HuH-7.5 (cell line): ENCODE results near the gene PSG4.
"Not testable (repeated sequence)": the region's sequence is repeated elsewhere in the genome, so short reads cannot be mapped to it uniquely, and the experiment has no call there.

Source experiments
- DNase-seq: peaks from one replicate; pipeline ENCODE4 v3.0.0; 2011; ENCODE audit warnings: low spot score

PSG4 gene

DNA sequence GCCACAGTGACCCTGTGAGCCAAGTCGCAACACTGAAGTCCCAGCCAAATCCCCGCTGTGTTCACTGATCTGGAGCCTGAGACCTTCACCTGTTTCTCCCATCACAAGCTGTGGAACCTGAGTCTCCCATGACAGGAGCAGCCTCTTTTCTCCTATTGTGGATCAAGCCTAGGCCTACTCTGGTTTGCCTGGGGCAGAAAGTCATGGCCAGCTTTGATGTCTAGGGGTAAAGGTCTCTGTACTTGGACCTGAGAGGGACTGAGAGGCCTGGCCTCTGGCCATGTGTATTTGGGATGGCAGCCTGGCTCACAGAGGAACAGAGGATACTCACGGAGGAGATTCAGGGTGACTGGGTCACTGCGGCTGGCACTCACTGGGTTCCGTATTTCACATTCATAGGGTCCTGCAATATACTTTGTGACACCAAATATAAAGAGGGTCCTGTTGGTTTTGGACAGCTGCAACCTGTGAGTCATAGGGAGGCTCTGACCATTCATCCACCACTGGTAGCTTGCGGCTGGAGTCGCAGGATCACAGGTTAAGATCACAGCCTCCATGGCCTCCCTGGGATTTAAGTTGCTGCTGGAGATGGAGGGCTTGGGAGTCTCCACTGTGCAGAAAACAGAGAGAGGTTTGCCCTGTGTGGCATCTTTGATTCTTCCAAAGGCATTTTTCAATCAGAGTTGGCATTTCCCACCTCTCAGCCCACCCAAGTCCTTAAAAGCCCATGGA is 7.6 kb downstream of the PSG4 start:
- DNase-seq, result not testable (repeated sequence)

DNA sequence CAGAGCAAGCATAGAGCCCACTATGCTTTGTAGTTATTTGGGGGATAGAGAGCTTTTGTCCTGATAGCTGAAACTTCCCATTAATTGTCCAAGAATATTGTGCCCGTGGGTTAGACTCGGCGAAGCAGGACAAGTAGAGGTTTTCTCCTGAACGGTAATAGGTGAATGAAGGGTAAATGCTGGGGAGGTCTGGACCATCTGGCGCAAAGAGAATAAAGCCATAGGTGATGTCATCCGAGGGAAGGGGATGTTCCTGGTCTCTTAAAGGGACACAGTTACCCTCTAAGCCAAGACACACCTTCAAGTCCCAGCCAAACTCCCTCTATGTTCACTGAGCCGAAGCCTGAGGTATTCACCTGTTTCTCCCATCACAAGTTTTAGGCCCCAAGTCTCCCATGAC is 11.0 kb downstream of the PSG4 start:
- not testable (repeated sequence) for DNase-seq

DNA sequence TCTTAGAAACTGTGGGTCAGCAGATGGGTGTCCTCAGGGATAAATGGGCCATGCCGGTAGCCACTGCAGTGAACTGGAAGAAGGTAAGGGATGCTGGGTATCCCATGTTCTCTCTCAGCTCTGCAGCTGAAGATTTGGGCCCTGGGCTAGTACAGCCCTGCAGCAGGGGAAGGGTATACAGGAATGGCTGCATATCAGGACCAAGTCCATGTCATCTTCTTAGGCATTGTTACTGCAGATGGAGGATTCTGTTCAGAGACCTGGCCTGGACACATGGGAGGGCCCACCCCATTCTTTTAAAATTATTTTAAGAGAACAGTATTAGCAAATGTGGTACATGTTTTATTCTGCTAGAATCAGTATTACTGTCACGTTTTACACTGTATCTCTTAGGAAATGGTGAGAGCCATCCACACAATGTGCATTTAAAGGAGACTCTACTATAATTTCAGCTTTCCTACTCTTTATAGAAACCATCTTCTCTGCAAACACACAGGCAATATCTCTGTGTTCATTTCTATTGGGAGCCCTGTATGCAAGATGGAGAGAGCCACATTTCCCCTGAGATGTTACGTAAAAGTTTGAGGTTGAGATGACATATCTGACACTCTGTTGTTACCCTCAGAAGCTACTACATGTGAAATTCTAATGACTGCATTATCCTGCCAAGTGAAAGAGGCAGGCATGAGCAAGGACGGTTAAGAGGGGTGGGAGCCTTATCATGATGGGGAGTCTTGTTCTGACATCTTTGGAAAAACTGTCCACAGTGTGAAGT is 12.9 kb downstream of the PSG4 start:
- DNase-seq, result not testable (repeated sequence)

DNA sequence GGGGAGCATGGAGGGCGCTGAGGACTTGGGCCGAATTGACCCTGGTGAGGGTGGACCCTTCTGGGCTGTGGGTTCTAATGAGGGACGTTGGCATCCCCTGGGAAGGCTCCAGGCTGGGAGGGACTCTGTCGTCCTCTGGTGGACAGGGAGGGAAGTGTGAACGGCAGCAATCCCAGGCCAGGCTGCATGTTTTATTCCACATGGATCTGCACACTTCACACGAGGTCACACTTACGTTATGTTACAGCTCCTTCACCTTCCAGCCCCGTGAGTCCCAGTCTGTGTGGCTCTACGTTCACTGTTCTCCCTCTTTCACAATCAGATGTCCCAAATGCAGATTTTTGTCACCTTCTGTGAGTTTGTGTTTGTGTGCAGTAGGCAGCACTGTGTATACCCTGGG is 17.3 kb downstream of the PSG4 start:
- DNase-seq, result not testable (repeated sequence)

DNA sequence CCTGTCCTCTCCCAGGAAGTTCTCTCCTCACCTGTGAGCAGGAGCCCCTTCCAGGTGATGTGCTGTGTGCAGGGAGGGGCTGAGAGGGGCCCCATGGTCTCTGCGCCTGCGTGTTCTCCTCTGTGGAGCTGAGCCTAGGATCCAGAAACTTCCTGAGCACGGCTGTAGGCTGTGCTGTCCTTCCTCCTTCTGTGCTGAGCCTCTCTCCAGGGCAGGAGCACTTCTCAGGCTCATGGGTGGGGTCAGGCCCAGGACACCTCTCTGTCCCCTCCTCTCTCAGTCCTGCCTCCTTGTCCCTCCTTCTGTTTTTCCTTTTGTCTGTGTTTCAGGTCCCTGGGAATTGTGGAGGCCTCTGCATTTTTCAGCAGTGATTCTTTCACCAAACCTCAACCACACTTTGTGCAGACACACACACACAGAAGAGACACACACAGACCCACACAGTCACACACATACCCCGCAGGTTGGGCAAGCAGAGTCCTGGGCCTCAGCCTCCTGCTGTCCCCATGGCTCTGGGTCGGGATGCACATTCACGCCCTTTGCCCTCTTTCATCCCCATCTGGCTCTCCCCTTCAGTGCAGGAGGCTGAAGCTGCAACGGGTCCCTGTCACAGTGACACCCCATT is 19.0 kb downstream of the PSG4 start, which contains the start of gene PSG5:
Gene PSG5 (minus strand): TSS at position 226 of the 625 bp plus-strand sequence. CDS start 131 bp downstream, at position 95.
- not testable (repeated sequence) for DNase-seq

DNA sequence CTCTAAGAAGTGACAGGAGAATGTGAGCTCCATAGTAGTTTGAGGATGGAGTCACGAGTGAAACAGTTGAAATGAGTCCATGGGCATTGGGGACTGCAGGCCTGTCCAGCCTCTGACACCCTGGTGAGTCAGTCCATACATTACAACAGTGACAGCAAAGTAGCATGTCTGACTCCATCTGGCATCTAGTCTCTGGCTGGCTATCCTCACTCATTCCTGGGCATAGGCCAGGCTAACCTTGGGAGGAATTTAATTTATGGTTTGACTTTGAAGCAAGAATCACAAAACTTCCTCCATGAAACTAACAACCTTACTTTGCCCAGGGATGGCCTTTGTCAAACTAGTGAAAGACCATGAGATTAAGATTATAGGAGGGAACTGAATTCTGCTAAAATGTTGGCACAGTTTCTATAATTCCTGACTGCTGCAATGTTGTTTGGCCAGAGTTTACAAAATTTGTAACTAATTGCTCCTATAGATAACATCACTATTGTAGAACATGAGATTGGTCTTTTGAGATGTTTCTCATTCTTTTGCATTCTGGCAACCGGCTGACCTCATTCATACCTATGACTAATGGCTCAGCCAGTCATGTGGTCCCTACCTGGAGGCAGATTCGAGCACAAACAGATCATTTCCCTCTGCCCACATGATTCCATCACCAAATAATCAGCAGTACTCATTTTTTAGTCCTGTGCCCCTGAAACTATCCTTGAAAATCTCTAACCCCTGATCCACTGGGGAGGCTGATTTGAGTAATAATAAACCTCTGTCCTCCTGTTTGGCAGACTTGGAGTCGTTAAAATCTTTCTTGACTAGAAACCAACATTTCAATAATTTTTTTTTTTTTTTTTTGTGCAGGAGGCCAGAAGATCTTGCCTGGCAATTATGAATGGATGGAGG is 23.3 kb downstream of the PSG4 start:
- not testable (repeated sequence) for DNase-seq

DNA sequence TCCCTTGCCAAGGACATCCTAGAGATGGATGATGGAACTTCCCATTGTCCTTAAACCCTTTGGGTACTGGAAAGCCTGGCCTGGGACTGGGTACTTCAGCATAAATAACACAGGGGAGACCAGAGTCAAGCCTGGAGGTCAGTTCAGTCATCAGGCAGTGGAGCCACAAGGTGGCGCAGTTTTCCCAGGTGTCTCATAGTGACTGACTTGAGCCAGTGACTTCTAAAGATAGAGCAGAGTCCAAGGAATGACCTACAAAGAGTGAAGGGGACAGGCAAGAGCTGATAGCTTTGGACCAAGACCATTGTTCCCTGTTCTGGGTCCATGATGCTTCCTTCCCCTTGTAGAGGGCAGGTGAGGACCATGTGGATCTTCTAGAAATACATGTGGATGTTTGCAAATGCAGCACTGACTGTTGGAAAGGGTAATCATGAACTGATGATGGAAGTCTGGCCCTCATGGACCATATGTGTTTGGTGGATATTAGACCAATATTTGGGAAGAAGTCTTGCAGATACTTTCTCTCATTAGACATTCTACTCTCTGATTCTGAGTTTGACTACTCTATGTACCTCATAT is 25.8 kb downstream of the PSG4 start:
- DNase-seq, result not testable (repeated sequence)

DNA sequence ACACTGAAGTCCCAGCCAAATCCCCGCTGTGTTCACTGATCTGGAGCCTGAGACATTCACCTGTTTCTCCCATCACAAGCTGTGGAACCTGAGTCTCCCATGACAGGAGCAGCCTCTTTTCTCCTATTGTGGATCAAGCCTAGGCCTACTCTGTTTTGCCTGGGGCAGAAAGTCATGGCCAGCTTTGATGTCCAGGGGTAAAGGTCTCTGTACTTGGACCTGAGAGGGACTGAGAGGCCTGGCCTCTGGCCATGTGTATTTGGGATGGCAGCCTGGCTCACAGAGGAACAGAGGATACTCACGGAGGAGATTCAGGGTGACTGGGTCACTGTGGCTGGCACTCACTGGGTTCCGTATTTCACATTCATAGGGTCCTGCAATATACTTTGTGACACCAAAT is 26.9 kb downstream of the PSG4 start:
- not testable (repeated sequence) for DNase-seq

DNA sequence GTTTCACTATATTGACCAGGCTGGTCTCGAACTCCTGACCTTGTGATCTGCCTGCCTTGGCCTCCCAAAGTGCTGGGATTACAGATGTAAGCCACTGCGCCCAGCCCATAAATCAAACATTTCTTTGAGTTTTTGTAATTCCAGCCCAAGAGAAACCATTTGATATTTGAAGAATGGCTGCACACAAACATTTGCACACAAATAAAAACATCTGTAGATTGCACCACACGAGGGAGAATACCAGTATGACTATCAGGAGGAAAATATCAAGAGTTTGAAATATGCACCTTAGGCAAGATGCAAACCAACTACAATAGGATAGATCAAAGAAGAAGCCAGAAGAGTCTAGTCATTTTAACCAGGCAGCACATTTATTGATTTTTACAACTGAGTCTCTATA is 39.5 kb downstream of the PSG4 start:
- not testable (repeated sequence) for DNase-seq

DNA sequence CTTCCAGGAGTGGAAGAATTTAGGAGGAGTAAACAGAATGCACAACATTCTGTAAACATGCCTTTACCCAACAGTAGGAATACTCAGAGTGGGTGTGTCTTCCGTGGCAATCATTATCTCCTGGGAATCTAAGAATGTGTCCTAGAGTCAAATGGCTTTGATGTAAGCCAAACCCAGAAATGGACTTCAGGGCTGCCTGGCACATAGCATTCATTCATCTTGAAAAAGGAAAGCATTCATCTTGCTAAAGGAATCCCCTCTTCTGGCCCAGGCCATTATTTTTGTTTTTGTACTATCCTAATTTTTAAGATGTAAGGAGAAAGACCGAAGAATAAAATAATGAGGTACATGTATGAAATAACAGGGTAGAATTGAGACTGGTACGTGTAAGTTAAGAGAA is 42.3 kb downstream of the PSG4 start:
- DNase-seq, result not testable (repeated sequence)

DNA sequence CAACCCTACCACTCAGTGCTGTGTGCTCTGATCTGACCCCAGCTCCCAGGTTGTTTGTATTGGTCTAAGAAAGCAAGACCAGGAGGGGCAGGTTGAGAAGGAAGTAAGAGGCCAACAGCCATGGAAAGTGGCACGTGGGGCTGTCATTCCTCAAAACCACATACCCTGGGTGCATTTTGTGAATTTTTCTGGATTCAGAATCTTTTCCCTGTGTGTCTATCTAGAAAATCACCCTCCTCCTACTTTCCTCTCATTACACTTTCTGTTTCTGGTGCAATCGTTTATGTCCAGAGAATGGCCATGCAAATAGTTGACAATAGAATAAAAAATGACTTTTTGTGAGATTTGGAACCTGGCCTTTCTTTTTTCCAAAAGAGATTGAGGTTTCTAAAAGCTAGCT is 43.2 kb downstream of the PSG4 start:
- DNase-seq, result not testable (repeated sequence)

DNA sequence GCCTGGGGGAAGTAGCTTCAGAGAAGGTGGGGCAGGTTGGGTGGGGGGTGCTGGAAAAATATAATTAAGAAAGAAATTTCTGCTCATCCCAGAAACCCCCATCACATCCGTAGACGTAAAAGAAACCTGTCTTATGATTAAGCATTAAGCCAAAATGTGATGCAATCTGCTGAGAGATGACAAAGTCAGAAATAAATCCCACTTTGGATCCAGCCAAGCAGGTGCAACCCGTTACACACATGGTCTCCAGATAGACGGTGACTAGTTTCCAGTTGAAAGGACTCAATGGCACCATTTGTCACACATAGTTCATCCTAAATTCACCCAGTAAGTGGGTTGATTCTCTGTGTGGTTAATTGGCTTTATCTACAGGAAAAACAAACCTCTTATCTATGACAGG is 53.2 kb downstream of the PSG4 start:
- DNase-seq, result no peak

DNA sequence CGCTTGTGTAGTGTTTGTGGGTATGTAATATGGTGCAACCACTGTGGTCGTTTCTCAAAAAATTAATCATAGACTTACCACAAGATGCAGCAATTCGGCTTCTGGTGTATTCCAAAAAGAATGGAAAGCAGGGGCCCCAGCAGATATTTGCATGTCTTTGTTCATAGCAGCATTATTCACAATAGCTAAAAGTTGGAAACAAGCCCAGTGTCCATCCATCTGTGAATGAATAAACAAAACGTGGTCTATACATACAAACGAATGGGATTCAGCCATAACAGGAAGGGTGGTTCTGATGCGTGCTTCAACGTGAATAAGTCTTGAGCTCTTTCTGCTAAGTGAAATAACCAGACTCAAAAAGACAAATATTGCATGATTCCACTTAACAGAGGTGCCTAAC is 55.6 kb downstream of the PSG4 start:
- DNase-seq, result not testable (repeated sequence)

DNA sequence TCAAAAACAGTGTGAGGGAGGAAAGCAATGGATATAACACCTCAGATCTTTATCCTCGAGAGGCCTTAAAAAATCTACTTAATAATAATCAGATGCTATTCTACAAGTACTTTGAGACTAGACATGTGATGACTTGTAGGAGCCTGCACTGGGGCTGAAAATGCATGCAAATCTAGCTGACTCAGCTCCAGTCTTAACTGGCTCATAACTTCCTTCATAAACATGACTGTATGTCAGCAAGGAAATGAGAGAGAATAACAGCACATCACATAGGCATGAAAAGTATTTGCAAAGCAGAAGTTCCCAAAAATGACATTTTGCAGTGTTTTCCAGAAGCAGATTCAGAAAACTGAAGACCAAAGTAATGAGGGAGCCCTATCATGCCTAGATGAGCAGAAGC is 57.2 kb downstream of the PSG4 start:
- no peak for DNase-seq
